Stimulated activated CD8-positive, alpha-beta memory T cell treated with anti-CD3 and anti-CD28 coated beads, Interleukin-12 subunit alpha, Interleukin-12 subunit beta, amount 100 ng/mL, for 1 hour (primary cell): ENCODE results near the gene CACNB3.
A peak's percentile ranks its signal among the peaks of the same experiment; 100 is the strongest.

Experiments
- DNase-seq: peaks from one replicate; pipeline ENCODE4 v3.0.0-alpha.2; 2020; ENCODE audit warnings: low read depth

CACNB3 gene

DNA sequence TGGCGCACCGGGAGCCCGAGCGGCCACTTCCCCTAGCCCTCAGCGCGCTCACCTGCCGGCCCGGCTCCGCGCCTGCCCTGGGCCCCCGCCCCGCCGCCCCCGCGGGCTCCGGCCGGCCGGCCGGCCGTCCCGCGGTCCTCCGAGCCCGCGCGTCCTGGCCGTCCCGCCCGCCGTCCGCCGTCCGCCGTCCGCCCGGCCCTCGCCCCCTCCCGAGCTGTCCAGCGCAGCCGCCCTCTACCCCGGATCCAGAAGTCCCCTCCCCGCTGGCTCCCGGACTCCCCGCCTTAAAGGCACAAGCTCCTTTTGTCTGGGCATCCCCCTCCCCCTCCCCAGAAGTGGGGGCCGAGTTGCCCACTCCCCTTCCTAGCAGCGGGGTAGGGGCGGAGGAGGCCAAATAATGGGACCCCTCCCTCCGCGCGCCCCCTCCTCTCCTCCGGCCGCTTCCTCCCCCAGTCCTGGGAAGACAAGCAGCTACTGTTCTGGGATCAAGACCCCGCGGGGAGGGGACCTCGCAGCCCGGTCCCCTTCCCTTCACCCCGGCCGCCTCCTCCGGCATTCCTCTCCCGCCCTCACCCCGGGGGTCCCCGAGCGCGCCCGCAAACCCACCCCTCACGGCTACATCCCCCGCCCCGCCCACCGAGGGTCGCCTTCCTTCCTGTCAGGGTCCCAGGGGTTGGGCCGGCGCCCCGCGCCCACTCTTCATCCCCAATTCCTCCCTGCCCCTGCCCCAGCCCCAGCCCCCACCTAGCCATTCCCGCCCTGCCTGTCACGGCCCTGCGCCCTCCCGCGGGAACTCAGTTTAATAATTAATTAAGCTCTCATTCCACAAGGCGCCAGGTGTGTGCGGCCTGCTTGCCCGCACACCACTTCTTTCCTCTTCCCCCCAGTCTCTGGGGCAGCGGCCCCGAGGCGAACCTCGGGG is 29.2 kb upstream of the CACNB3 start, which contains the start of gene ADCY6:
TSS of gene ADCY6 (minus strand) at position 236 of the 922 bp plus-strand sequence. CDS start 5,655 bp downstream, outside the sequence.
- no peak for DNase-seq

DNA sequence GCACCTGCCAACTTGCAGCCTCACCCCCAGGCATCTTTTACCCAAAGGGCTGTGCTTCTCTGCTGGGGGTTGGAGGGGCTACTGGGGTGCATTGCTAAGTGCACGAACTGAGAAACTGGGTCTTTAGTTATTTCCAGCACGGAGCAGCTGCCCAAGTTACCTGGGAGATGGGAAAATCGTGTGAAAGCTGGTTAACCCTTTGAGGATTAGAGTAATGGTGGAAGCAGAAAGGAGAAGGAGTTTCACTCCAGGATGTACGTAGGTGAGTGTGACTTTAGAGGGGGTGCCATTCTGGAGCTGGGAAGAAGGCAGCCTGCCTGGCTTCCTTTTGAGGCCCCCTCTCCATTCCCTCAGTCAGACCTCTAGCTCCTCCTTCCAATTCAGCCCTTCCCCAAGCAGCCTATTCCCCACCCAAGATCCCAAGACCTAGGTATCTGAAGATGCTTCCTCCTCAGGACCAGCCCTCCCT is 28.4 kb upstream of the CACNB3 start:
- DNase-seq = no peak

DNA sequence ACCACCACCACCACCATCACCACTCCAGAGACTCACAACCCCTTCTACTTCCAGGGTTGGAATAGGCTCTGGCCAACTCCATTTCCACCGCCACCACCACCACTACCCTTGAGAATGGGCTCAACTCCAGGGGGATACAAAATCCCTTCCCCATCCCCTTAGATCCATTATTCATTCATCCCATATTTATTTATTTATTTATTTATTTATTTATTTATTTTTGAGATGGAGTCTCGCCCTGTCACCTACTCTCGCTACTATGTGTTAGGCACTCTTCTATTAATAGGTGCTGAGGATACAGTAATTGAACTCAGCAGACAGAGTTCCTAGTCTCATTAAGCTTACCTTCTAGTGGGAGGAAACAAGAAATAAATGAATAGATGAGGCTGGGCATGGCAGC is 24.6 kb upstream of the CACNB3 start:
- DNase-seq = no peak

DNA sequence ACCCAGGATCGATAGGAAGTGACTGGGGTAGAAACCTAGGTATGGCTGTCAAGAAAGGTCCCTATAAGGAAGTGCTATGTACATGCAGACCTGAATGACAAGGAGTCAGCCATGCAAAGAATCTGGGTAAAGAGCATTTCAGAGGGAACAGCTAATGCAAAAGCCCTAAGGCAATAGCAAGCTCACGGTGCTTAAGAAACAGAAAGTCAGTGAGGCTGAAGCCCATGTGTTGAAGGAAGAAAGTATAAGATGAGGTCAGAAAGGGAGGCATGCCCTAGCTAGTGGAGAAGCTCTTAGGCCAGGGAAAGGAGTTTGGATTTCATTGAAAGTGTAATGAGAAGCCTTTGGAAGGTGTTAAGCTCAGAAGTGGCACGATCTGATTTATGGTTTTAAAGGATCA is 23.4 kb upstream of the CACNB3 start:
- DNase-seq = no peak

DNA sequence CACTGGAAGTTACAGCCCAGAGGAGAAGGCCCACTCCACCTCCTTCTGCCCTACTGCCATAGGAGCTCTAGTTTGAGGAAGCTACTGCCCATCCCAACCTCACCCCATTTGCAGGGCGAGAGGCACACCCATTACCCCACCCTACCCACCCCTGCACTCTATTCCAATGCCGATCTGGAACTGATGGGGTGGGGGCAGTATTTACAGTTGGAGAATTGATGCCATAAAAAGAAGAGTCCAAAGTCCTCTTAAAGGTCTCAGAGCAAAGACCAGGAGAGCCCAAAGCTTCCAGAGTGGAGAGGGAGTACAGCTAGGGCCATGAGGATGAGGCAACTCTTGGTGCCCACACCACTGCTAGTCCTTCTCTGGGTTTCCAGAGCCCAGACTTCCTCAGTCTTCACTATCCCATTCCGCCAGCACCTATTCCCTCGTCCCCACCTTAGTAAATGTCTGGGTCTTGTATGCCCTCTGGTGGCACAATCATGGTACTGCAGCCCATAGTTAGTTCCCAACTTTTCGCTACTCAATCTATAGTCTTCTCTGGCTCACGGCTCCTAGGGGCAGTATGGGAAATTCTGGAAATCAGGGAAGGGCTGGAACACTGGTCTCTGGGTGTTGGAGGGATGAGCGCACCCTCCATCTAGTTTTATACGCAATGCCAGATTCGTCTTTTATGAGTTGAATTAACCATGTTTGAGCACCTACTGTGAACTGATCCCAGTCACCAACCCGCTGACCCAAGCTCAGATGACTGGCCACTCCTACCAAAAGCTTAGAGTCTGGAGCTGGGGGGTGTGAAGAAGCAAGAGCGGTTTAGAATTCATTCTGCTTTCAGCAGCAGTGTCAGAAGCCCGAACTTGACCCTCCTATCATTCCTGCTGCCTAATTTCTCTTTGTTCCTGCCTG is 22.5 kb upstream of the CACNB3 start:
- DNase-seq = peak; percentile 32

DNA sequence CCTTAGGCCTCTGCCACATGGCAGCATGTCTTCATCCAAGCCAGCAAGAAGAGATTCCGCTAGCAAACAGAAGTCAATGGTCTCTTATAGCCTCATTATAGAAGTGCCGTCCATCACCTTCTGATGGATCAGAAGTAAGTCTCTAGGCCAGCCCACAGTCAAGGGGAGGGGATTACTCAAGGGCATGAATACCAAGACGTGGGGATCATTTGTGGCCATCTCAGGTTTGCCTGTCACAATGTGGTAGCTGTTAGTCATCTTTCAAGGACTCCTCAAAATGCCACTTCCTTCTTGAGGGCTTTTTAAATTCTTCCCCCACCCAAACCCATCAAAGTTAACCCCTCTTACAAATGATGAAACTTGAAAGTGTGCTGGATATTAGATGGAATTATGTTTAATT is 21.3 kb upstream of the CACNB3 start:
- no peak for DNase-seq

DNA sequence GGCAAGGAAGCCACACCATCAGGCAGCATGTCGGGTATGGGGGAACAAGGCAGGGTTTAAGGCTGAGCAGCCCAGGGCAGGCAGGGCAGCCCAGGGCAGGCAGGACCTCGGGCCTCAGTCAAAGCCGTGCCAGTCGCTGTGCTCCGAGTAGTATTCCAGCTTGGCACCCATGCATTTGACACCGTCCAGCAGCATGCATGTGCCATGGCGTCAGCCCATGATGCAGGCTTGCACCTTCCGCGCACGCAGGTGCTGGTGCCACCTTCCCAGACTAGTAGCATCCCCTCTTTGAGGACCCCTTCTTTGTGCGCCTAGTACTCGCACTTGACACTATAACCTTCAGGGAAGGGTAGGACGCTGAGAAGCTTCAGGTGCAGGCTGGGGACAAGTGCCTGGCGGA is 17.8 kb upstream of the CACNB3 start:
- no peak for DNase-seq

DNA sequence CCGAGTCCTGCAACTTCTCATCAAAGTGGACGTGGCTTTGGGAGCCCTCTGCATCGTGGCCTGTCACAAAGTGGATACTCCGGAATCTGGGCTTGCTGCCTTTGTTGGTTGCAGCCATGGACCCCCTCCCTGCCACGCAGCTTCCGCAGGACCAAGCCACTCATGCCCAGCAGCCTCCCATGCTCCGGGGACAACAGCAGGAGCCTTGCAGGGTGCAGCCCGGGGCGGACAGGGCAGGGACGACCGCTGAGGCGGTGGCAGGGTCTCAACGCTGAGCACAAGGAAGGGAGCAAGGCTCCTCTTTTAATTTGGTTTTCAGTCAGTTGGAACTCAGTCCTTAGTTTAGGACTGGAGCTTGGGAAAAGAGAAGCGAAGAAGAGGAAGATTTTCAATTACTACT is 17.3 kb upstream of the CACNB3 start:
- no peak for DNase-seq

DNA sequence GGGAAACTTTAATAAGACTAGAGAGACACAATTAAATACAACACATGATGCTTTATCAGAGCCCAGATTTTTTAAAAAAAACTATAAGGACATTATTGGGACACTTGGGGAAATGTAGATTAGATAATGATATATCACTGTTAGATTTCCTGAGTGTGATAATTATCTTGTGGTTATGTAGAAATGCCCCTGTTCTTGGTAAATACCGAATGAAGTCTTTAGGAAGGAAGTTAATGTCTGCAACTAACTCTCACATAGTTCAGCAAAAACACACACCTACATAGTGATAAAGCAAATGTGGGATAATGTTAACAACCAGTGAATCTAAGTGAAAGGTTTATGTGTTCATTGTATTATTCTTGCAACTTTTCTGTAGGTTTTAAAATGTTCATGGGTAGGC is 14.6 kb upstream of the CACNB3 start:
- no peak for DNase-seq

DNA sequence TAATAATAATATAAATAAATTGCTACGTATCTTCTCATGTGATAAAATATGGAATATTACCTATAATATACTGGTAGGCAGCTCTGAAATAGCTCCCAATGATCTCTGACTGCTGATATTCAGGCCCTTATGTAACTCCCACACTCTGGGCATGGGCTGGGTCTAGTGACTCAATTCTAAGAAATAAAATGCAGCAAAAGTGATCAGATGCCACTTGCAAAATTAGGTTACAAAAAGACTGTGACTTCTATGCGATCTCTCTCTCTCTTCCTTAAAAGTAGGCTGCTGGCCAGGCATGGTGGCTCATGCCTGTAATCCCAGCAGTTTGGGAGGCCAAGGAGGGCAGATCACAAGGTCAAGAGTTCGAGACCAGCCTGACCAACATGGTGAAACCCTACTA is 10.3 kb upstream of the CACNB3 start:
- DNase-seq = no peak

DNA sequence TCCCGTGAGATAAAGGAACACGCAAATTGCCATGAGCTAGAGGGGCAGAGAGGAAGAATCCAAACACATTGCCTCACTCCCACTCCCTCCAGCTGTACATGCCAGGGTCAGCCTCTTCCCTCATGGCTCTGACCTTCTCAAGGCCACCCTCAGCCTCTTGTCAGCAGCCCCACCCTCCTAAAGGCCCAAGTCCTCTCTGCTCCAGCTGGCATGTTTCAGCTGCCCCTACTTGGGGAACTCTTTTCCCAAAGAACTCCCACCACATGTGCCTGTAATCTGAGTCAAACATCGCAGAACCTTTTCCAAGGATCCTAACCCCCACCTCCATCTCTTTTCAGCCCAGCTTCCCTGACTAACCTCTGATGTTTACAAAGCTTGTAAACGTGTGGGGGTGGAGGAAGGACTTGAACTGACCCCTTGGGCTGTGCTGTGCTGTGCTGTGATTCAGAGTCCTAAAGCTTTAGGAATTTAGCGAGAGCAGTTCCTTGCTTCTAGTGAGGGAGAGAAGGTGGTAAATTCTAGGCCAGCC is 7.3 kb upstream of the CACNB3 start:
- no peak for DNase-seq

DNA sequence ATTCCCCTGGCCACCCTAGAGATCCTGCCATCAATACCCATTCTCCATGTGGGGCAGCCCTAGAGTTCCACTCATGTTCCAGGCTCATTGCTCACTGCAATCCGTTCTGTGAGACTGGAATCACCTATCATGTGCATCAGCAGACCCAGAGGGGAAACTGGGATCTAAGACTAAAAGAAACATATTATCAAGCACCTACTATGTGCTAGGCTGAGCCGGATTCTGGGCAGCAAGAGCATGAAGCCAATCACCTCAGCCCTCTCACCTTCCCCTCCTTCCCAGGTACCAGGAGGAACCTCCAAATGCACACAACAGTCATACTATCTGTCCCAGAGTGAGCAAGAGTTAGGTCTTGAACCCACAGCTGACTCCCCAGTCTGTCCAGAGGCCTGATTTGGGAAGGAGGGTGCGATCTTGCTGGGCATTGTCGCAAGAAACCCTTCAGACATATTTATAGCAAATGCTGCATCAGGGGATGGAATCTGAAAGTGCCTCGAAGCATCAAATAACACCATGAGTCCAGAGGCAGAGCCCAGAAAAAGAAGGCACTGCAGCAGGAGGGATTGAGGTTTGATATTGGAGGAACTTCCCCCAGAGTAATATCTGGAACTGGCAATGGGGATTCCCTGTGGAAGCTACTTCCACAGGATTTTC is 6.7 kb upstream of the CACNB3 start:
- no peak for DNase-seq

DNA sequence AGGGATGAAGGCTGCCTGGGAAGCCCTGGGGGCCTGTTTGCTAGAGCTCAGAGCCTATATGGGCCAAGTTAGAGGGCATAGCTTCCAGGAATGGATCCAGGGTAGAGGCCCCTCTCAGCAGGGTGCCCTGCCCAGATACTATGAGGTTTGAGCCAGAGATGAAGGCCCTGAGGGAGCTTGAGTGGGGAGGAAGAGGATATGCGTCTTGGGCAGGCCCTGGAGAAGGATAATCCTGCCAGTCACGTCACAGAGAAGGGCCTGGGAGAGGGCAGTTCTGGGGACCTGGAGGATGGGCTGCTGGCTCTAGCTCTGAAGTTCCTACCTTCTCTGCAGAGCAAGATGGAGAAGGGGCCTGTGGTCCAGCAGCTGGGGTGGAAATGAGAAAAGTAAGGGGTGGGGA is 5.9 kb upstream of the CACNB3 start:
- no peak for DNase-seq

DNA sequence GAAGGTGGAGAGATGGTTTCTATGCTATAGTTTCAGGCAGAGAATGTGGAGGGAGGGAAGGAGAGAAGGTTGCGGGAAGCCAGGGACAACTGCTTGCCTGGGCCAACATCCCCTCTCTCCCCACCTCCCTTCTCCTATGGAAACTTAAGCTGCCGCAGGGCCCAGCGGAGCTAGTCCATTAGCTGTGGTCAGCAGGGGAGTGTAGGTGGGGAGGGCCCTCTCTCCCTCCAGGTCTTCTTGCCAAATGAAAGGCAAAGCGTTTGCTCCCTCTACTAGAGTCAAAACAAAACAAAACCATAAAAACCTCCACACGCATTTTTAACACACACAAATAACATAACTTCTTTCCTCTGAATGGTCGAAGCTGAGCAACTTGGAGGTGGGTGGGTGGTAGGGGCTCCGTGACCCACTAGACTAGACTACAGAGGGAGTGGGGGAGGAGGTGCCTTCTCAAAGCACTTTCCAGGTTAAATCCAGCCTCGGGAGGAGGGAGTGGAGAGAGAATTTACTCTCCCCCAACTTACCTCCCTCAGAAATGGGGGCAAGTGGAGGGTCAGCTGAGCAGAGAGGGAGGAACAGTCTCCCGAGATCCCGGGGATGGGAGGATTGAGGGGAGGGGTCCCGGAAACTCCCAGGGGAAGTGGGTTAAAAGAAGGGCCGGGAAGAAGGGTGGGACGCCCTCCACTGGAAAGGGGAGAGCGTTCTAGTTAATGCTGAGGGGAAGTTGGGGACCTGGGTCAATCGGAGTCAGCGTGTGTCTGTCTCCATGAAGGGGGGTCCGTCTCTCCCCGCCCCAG is 4.6 kb upstream of the CACNB3 start:
- no peak for DNase-seq

DNA sequence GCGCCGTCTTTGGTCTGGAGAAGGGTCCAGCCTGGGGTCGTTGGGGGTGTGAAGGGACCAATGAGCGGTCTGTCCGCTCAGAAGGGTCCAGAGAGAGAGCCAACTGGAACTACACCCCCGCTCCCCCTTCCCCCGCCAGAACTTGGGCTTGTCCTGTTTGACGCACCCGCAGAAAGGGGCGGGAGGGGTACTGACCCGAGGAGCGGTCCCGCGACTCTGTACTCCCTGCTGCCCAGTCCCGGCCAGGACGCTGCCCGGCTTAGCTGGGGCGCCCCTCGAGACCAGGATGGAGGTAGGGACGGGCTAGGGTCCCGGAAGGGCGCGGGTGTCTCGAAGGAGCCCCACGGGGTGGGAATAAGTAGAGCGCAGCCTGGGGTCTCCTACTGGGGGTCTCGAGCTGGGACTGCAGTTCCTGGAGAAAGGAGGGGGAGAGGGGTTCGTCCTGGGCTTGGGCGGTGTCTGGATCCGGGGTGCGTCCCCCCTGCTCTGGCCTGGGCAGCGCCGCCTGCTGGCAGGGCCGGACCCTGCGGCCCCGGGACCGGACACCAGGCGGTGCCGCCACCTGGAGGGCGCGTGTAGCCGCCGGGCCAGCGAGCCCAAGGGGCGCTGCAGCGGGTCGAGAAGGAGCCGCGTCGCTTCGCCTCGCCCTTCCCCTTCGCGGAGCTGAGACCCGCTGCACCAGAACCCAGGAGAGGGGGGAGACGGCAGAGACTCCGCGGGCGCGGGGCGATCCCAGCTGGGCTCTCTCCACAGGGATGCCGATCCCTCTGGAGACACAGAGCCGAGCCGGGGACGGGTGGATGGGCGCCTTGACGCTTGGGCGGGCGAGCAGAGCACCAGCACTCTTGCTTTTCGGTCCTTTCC is 3.8 kb upstream of the CACNB3 start:
- DNase-seq = peak; percentile 44

DNA sequence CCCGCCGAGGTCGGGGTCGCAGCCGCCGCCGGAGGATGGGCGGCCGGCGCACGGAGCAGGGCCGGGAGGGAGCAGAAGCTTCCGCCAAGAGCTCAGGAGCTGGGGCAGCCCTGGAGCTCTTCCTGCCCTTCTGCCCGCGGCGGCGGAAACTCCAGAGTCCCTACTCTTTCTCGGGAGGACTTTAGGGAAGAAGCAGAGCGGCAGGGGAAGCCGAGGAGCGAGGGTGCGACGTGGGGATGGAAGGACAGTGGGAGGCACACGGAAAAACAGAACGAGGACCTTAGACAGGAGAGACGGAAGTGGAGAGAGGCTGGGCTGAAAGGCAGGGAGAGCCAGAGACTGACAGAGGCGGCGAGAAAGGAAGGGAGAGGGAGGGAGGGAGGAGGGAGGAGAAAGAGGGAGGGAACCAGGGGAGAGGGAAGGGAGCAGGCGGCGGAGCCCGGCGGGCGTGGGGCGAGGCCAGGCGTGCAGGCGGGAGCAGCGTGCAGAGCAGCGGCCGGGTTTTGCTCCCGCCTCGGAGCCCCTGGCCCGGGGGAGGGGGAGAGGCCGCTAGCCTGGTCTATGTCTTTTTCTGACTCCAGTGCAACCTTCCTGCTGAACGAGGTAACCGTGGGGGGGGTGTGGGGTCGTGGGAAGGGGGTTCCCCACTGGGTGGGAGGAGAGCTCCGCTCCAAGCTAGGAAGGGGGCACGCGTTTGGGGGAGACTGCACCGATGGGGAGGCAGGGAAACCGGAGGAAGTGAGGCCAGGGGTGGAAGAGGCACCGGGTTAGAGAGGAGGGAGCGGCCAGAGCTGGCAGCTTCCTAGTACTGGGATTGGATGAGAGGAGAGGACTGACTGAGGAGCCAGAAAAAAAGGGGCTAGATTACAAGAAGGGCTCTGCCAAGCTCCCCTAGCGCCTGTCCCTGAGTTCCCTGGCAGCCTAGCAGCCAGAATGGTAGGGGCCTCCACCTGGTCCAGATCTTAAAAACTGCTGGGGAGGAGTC is 2.9 kb upstream of the CACNB3 start:
- DNase-seq = no peak

DNA sequence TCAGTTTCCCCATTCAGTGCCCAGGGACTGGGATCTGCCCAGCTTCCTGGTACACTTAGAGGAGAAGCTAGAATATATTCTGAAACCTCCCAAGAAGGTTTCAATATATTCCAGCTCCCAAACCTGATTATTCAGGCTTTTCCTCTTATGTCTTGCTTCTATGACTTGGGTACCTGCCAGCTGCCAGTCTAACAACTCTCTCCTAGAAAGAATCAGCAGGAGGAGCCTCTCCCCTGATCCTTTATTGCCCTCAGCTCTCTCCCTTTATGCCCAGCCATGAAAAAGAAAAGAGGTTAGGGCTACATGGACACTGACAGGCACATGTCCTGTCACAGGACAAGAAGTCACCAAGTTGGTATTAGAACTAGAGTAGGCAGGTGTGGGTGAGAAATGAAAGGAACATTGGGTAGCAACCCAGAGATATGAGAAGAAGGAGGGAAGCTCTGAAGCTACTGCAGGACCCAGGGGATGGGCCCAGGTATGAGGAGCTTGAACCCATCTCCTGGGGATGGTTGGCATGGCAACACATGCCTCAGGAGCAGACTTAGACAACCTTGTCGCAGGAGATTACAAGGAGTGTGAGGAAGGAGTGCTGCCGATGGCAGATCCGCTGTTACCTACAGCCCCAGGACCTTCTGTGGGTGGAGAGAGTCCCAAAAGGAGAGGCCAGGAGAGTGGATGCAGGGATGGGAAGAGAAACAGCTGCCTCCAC is 2.0 kb upstream of the CACNB3 start:
- no peak for DNase-seq
